K562 (cell line): ENCODE results near the gene SH3BP2.

Experiments
- NR2C2 ChIP-seq, 2 experiments: fragments of 200-800 bp in 1 of 2; sonication (Bioruptor generic) in 1 of 2; sonication (generic) in 1 of 2; formaldehyde crosslinking in 1 of 2; IDR thresholded peaks; 2 replicates each; pipeline versions ENCODE4 v1.6.1 to v1.8.0; 2016 to 2022; ENCODE audit warnings: mild to moderate bottlenecking in 1 of 2, missing compliant biosample characterization in 1 of 2, missing genetic modification characterization in 1 of 2, missing genetic modification reagents in 1 of 2
- RAD51 ChIP-seq: fragments of 450-650 bp; IDR thresholded peaks from 2 replicates; pipeline ENCODE4 v1.7.1; 2016; ENCODE audit warnings: low read depth, mild to moderate bottlenecking, borderline replicate concordance

DNA sequence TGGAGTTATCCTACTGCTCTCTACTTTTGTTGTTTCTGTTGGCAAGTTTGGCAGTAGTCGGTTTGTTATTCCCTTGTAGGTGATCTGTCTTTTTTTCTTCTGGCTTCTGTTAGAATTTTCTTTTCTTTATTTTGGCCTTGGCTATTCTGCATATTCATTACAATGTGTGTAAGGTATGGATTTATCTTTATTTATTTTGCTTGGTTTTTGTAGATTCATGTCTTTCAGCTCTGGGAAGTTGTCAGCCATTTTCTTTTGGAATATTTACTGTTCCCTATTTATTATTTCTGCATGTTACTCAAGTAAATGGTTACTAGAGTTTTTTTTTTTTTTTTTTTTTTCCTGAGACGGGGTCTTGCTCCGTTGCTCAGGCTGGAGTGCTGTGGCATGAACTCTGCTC is 63.4 kb downstream of the SH3BP2 start:
- TF ChIP-seq NR2C2 (CRISPR knock-in tag; IDR thresholded peaks at IDR 0.05) (no peak), NR2C2 (tag; IDR thresholded peaks at IDR 0.05) (no peak), RAD51 (no peak)
